ENCODE data around the gene LY86. TPM values are rescaled to one million over a fixed set of nuclear protein-coding genes. Genes with fewer than 3 reads are reported as not detected.

LY86 gene
- total RNA-seq, 1 donor from 2014 or later, result not detected

DNA sequence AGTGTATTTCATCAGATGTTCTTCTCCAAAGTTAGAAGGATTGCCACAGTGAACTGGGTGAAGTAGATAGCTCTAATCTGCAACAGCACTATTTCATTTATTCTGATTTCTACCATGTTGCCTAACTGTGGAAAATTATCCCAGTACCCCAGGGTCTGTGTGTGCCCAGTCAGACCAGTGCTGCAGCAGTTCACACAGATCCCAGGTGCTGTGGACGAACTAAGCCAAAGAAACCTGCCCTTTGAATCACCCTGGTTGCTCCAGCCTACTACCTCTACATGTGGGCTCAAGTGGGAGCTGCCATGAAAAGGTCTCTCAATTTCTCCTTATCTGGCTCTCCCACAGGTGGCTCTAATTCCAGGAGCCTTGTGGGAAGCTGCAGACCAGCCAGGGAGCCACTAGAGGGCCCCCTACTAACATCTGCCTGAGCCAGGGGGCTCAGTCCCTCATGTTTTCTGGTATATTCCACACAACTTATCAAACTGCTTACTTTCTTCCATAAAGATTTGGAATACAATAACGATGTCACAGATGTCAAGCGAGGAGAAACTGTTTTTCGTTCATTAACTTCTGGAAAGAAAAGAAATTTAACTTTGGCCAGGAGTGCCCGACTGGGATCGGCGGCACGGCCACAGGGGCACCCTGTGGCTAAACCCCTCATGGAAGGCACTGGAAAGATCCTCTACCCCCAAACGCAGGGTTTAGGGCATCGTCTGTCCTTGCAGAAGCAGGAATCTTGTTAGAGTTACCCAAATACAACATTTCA is 31.6 kb upstream of the LY86 start:
- Mint-ChIP-seq H3K4me3 (ENCODE audit: unreplicated experiment) (no peak overlapping the region), H3K4me1 (ENCODE audit: low read depth, unreplicated experiment) (peaks cover 8% of the 10 kb centered on the region), H3K9me3 (ENCODE audit: unreplicated experiment) (peaks cover 2% of the 10 kb centered on the region), H3K27ac (ENCODE audit: unreplicated experiment) (no peak overlapping the region), H3K27me3 (ENCODE audit: unreplicated experiment) (peaks cover 2% of the 10 kb centered on the region), H3K36me3 (ENCODE audit: unreplicated experiment) (no peaks in the 10 kb centered on the region)
- DNase-seq, result peak; percentile 48
- TF ChIP-seq, protein P1, sequence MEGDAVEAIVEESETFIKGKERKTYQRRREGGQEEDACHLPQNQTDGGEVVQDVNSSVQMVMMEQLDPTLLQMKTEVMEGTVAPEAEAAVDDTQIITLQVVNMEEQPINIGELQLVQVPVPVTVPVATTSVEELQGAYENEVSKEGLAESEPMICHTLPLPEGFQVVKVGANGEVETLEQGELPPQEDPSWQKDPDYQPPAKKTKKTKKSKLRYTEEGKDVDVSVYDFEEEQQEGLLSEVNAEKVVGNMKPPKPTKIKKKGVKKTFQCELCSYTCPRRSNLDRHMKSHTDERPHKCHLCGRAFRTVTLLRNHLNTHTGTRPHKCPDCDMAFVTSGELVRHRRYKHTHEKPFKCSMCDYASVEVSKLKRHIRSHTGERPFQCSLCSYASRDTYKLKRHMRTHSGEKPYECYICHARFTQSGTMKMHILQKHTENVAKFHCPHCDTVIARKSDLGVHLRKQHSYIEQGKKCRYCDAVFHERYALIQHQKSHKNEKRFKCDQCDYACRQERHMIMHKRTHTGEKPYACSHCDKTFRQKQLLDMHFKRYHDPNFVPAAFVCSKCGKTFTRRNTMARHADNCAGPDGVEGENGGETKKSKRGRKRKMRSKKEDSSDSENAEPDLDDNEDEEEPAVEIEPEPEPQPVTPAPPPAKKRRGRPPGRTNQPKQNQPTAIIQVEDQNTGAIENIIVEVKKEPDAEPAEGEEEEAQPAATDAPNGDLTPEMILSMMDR (IDR thresholded peaks at IDR 0.05; ENCODE audit: partially characterized antibody, unreplicated experiment), result peak; percentile 84

DNA sequence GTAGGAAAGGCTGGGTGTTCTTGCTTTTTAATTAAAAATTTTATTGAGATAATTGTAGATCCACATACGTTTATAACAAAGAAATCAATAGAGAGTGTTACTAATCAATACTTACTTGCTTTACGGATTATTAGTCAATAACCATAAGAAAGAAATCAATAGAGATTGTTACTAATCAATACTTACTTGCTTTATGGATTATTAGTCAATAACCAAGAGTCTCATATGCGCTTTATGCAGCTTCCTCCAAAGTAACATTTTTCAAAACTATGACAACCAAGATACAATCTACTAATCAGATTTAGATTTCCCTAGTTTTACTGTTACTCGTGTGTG is 31.0 kb upstream of the LY86 start:
- no peak overlapping the region for H3K4me3 Mint-ChIP-seq (ENCODE audit: unreplicated experiment)
- H3K4me1 Mint-ChIP-seq (ENCODE audit: low read depth, unreplicated experiment), result peaks cover 8% of the 10 kb centered on the region
- DNase-seq, result no peak
- H3K27me3 Mint-ChIP-seq (ENCODE audit: unreplicated experiment), result peaks cover 2% of the 10 kb centered on the region
- peaks cover 2% of the 10 kb centered on the region for H3K9me3 Mint-ChIP-seq (ENCODE audit: unreplicated experiment)
- H3K27ac Mint-ChIP-seq (ENCODE audit: unreplicated experiment), result no peak overlapping the region
- H3K36me3 Mint-ChIP-seq (ENCODE audit: unreplicated experiment), result no peaks in the 10 kb centered on the region
- TF ChIP-seq, protein P1 (IDR thresholded peaks at IDR 0.05; ENCODE audit: partially characterized antibody, unreplicated experiment), result no peak

DNA sequence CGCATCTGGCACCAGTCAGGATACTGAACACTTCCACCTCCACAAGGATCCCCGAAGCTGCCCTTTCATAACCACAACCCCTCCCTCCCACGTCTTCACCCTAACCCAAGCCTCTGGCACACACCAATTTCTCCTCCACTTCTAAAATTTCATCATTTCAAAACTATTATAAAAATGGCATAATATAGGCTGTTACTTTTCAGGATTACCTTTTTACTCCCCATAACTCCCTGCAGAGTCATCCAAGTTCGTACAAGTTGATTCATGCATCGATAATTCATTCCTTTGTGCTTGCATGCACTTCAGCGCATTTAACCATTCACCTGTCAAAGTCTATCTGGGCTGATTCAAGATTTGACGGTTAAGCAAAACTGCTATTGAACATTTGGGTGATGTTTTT is 30.6 kb upstream of the LY86 start:
- TF ChIP-seq, protein P1 (IDR thresholded peaks at IDR 0.05; ENCODE audit: partially characterized antibody, unreplicated experiment), result no peak
- no peak overlapping the region for H3K4me3 Mint-ChIP-seq (ENCODE audit: unreplicated experiment)
- H3K4me1 Mint-ChIP-seq (ENCODE audit: low read depth, unreplicated experiment), result peaks cover 8% of the 10 kb centered on the region
- H3K9me3 Mint-ChIP-seq (ENCODE audit: unreplicated experiment), result peaks cover 2% of the 10 kb centered on the region
- no peaks in the 10 kb centered on the region for H3K36me3 Mint-ChIP-seq (ENCODE audit: unreplicated experiment)
- H3K27me3 Mint-ChIP-seq (ENCODE audit: unreplicated experiment), result peaks cover 2% of the 10 kb centered on the region
- DNase-seq, result no peak
- H3K27ac Mint-ChIP-seq (ENCODE audit: unreplicated experiment), result no peak overlapping the region

DNA sequence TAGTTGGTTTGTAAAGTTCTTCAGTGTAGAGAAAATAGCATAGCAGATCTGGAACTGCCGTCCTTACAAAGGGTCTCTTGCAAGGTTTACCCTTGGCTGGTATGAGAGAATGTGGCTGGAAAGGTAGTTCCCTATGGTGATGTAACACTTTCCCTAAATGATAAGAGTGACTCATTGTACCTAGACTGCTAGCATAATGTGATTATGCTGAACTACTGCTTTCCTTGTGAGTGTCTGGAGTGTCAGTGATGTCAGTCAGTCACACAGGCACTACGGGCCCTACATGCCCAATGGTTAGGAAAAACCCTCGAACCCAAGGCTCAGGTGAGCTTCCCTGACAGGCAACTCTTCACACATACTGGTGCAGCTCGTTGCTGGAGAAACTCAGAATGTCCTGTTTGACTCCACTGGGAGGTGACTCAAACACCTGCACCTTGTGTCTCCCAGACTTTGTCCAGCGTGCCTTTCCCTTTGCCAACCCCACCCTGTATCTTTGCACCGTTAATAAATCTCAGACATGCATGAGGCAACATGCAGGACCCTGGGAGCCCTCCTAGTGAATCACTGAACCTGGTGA is 28.4 kb upstream of the LY86 start:
- H3K36me3 Mint-ChIP-seq (ENCODE audit: unreplicated experiment), result peaks cover 3% of the 10 kb centered on the region
- peaks cover 2% of the 10 kb centered on the region for H3K9me3 Mint-ChIP-seq (ENCODE audit: unreplicated experiment)
- H3K4me3 Mint-ChIP-seq (ENCODE audit: unreplicated experiment), result no peak overlapping the region
- TF ChIP-seq, protein P1 (IDR thresholded peaks at IDR 0.05; ENCODE audit: partially characterized antibody, unreplicated experiment), result no peak
- peaks cover 2% of the 10 kb centered on the region for H3K27me3 Mint-ChIP-seq (ENCODE audit: unreplicated experiment)
- no peak overlapping the region for H3K27ac Mint-ChIP-seq (ENCODE audit: unreplicated experiment)
- no peak for DNase-seq
- peaks cover 8% of the 10 kb centered on the region for H3K4me1 Mint-ChIP-seq (ENCODE audit: low read depth, unreplicated experiment)

DNA sequence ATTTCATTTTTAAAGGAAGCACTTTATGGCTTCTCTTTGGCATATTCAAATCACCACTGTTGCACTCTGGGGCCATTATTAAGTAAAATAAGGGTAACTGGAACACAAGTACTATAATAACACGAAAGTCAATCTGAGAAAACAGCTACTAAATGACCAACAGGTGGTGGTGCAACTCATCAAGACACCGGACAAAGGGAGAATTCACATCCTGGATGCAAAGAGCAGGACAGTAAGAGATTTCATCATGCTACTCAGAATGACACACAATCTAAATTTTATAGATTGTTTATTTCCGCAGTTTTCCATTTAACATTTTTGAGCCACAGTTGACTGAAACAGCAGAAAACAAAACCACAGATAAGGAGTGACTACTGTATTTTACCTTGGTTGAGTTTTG is 27.6 kb upstream of the LY86 start:
- Mint-ChIP-seq H3K36me3 (ENCODE audit: unreplicated experiment) (peaks cover 3% of the 10 kb centered on the region), H3K4me3 (ENCODE audit: unreplicated experiment) (no peak overlapping the region), H3K9me3 (ENCODE audit: unreplicated experiment) (peaks cover 2% of the 10 kb centered on the region), H3K27ac (ENCODE audit: unreplicated experiment) (no peak overlapping the region), H3K27me3 (ENCODE audit: unreplicated experiment) (peaks cover 2% of the 10 kb centered on the region), H3K4me1 (ENCODE audit: low read depth, unreplicated experiment) (peaks cover 8% of the 10 kb centered on the region)
- no peak for DNase-seq
- TF ChIP-seq, protein P1 (IDR thresholded peaks at IDR 0.05; ENCODE audit: partially characterized antibody, unreplicated experiment), result no peak
